GM18498 (cell line): ENCODE measurements around the gene TTC23L.
A peak's percentile ranks its signal among the peaks of the same experiment; 100 is the strongest.
"Not testable (repeated sequence)": the region's sequence is repeated elsewhere in the genome, so short reads cannot be mapped to it uniquely, and the experiment has no call there.

Source experiments
- ATAC-seq: cut with Tn5 transposase; IDR thresholded peaks from one replicate; pipeline ENCODE4 v1.9.1; 2021; ENCODE audit warnings: mild to moderate bottlenecking, moderate library complexity; ENCODE audit not compliant: unreplicated experiment

Gene TTC23L

DNA sequence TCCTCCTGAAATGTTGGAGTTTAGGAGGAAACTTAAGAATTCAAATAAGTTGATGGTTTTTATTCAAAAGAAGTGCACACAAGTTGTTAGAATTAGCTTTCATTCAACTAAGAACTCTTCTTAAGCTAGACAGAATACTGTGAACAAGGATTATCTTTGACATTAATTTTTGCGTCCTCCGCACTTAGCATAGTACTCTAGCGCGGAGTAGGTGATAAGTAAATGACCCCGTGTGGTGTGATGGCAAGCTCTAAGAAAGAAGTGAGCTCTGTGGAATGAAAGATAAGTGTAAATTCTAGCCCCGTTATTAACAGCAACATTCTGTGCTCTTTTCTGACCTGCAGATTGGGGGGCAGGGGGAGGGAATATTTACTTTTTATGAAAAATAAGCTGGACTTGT lies 77.6 kb downstream of the TTC23L start:
- ATAC-seq, result no peak

DNA sequence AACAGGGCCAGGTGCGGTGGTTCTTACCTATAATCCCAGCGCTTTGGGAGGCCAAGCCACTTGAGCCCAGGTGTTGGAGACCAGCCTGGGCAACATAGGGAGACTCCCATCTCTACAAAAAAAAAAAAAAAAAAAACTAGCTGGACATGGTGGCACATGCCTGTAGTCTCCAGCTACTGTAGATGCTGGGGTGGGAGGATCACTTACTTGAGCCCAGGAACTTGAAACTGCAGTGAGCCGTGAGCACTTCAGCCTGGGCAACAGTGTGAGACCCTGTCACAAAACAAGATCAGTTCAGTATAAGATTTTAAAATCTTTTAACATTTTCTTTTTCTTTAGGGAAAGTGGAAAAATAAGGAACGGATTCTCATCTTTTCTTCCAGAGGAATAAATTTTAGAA lies 79.1 kb downstream of the TTC23L start:
- no peak for ATAC-seq

DNA sequence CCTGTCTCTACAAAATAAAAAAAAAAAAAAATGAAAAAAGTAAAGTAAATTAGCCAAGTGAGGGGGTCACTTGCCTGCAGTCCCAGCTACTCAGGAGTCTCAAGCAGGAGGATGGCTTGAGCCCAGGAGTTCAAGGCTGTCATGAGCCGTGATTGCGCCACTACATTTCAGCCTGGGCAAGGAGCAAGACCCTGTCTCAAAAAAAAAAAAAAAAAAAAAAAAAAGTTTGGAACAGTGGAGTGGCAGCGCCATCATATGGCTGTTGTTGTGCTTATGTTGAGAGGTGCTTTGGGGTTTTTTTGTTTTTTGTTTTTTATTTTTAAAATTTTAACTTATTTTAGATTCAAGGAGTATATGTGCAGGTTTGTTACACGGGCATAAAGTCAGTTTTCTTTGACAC lies 80.1 kb downstream of the TTC23L start:
- no peak for ATAC-seq

DNA sequence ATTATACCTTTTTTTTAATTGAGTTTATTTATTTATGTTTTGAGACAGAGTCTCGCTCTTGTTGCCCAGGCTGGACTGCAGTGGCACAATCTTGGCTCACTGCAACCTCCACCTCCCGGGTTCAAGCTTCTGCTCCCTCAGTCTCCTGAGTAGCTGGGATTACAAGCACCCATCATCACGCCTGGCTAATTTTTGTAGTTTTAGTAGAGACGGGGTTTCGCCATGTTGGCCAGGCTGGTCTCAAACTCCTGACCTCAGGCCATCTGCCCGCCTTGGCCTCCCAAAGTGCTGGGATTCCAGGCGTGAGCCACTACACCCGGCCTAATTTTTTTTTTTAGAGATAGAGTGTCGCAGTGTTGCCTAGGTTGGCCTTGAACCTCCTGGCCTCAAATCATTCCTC lies 84.3 kb downstream of the TTC23L start:
- not testable (repeated sequence) for ATAC-seq

DNA sequence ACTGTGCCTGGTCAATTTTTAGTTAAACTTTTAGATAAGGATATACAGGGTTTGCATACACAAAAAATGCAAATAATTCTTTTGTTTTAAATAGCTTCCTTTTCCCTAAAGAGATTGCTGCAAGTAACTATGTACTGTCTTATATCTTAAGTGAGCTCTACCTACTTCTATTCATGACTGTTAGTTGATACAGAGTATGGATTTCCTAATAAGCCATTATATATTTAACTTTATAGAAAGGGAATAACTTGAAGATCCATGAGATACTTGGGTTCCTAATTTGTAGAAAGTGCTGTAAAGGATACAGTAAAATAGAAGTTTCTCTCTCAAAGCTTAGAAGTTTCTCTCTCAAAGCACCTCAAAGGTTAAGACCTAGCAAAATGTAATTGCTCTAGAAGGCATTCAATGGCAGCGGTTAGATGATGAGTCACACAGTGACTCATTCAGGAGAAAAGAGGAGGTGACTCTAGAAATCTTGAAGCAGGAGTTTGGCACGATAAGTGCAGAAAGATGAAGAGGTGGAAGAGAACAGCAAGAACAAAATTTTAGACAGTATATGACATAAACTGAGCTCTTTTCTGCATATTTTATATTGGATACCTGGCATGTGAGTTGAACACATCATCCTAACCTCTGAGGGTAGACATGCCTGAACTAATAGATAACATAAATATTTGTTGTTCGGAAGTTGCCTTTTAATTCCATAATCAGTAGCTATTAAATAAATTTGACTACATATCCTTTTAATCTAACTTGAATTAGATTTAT lies 84.9 kb downstream of the TTC23L start:
- ATAC-seq, result peak; percentile 48

DNA sequence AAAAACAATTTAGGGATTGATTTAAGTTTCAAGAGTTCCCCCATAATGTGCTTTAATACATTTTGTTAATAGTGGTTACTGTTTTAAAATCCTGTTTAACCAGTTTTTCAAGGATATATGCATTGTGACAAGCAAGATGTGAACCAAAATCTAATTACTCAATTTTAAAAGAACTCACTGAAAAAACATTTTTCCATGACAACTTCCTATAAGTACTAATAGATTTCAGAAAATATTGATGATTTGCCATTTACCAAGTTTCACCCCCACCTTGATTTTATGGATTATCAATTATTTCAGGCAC lies 85.5 kb downstream of the TTC23L start:
- ATAC-seq, result no peak

DNA sequence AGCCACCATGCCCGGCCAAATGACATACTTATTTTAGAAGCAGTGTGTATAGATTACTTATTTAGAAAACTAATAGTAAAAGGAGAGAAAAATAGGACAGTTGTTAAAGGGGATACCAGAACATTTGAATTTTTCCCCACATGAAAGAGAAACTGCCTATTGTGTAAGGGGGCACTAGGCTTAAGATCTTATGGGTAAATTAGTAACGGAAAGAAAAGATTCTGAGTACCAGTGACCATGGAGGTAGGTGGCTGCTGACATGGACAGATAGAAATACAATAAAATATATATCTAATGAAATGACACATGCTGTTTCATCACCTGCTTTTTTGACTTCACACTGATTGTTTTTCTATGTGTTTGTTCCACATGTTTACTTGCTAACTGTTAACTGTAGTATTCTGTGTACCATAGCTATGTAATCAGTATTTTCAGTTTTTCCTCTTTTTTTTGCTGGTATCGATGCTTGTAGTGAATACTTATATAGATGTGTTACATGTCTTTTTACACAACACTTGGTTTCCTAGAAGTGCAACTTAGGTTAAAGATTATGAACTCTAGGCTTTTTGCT lies 87.4 kb downstream of the TTC23L start:
- ATAC-seq, result no peak

DNA sequence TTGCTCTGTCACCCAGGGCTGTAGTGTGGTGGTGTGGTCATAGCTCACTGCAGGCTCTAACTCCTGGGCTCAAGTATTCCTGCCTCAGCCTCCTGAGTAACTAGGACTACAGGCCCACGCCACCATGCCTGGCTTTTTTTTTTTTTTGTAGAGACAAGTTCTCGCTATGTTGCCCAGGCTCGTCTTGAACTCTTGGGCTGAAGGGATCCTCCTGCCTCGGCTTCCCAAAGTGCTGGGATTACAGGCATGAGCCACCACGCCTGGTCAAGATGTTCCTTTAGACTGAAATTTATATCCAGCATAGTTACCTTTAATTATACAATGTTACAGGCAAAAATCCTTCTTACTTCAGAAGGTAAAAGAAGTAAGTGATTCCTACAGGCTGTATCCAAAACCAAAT lies 88.8 kb downstream of the TTC23L start:
- no peak for ATAC-seq

DNA sequence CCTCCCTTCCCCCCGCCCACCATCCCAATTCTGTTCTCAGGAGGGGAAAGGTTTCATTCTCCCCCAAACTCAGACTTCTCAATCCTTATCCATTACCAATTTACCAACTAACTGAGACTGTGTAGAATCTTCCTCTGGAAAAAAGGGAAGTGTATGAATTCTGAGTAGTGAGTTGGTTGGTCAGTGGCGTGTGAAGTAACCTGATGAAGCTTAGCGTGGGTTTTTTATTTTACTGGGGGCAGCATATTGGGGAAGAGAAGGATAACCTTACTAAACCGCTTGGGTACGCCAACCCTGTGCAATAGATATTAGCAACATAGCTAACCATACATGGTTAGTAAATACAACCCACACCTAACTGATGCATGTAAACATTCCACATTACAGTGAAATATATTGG lies 89.3 kb downstream of the TTC23L start:
- no peak for ATAC-seq

DNA sequence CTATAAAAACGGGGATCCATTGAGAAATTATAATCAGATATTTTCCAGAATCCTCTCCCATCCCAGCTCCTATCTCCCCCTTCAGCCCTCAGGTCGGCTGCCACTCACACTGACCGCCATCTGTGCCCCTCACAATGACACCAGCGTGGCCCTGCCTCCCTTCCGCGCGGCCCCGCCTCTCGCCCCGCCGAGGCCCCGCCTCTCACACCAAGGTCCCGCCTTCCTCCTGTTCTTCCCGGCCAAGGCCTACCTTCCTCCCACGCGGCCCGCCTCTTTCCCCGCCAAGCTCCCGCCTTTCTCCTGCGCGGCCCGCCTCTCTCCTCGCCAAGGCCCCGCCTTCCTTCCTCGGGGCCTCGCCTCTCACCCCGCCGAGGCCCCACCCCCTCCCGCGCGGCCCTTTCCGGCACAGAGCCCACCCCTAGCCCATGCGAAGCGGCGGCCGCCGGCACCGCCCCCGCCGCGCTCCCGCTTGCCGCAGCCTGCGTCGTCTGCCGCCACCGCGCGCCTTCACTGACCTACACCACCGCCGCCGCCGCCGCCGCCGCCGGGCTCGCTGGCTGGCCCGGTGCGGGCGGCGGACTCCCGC lies 90.3 kb downstream of the TTC23L start, which contains the start of gene DNAJC21:
Gene DNAJC21, plus strand, starts transcription at position 426 of the 586 bp plus-strand sequence. CDS start 261 bp downstream, outside the sequence.
- ATAC-seq, result peak; percentile 90

DNA sequence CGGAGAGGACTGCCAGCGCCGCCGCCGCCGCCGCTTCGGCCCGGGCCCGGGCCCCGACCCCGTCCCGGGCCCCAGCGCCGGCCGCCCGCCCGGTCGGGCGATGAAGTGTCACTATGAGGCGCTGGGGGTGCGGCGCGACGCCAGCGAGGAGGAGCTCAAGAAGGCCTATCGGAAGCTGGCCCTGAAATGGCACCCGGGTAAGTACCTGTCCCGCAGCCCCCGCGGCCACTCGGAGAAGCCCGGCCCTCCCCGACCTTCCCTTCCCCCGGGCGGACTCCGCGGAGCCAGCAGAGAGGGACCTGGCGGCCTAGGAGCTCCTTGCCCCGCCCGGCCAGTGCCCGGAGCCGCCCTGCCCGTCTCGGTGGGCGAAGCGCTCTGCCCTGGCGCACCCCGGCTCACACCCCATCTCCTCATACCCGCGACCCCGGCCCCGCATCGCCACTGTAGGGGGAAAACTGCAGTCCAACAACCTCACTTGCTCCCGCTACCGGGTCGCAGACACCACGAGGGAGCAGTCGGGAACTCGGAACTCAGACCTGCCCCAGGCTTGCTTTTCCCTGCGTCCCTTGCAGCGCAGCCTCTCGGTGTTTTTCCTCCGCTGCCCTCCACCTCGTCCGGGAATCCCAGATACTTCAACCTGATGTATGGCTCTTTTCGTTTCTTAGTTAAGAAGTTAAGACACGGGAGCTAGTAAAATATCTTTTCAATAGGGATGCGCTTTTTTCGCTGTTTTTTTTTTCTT lies 90.9 kb downstream of the TTC23L start:
- ATAC-seq, result peak; percentile 83

DNA sequence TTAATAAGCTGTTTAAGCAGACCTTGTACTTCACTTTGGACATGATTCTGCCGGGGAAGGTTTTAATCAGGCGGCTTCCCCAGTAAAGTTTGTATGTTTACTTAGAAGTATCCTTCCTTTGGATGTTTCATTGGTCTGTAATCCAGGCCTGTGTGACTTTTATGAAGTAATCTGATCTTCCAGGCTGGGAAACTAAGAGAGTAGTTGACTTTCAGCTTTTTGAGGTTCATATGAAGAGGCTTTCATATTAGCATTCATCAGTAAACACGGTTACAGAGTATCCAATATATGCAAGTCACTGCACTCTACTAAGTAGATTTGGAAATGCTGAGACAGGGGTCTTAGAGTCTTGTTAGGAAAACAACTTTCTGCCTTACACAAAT lies 91.5 kb downstream of the TTC23L start:
- no peak for ATAC-seq

DNA sequence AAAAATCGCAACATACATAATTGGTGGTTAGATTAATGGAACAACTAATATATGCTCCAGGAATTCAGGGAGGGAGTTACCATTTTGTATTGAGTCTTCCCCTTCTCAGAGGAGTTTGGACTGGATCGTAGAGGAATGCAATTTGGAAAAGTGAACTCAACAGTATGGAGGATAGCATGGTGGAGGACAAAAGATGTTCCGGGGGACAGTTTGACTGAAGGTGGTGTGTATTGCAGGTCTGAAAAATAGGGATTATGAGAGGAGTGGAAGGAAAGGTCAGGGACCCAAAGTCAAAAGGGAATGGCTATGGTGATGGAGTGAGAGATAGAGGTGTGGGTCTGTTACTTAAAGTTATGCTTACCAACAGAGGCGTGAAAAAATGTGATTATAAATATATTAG lies 91.9 kb downstream of the TTC23L start:
- ATAC-seq, result no peak

DNA sequence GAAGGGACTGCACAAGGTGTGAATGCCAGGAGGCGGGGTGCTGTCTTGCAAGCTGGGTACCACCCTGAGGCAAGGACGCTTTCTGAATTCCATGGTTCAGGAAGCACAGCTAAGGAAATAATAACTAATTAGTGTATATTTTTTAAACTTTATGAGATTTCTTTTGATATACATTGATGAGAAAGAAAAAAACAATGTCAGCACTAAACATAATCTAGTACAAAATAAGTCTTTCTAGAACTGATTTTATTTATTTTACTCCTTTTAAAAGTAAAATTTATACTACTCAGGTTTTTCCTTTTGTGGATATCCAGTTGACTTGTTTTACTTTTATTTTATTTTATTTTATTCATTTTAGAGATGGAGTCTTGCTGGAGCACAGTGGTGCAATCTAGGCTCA lies 94.0 kb downstream of the TTC23L start:
- ATAC-seq, result no peak

DNA sequence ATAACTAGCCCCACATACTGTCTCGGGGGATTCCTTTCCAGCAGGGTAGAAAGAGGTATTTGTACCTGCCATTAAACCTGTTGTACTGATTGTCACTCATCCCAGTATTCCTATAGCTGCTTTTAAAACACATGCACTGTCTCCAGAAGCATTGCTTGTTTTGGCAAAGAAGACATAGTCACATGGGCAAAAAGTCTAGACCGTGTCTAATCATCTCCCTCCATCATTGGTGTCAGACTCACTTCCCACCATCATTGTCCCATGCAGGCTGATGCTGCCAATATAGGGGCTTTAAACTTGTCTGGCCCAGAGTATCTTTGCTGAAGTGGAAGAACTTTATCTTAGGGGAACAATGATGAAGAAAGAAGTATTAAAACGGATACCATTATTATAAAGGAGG lies 103.0 kb downstream of the TTC23L start:
- ATAC-seq, result no peak

DNA sequence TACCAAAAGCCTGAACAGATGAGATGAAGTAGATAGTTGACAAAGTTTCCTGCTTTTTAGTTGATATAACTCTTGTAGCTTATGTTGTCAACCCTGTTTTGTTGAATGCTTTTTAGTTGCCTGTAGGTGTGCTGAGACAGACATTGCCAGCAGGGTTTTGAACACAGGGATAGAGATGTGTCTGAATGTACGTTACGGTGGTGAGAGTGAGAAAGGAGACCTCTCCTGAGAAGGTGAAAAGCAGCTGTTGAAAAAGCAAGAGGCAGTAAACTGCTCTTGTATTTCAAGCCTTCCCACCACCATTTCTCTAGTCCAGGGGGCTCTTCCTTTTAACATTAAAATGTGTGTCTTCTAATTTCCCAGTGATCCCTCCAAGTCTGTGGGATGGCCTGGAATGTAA lies 105.1 kb downstream of the TTC23L start:
- ATAC-seq, result no peak

DNA sequence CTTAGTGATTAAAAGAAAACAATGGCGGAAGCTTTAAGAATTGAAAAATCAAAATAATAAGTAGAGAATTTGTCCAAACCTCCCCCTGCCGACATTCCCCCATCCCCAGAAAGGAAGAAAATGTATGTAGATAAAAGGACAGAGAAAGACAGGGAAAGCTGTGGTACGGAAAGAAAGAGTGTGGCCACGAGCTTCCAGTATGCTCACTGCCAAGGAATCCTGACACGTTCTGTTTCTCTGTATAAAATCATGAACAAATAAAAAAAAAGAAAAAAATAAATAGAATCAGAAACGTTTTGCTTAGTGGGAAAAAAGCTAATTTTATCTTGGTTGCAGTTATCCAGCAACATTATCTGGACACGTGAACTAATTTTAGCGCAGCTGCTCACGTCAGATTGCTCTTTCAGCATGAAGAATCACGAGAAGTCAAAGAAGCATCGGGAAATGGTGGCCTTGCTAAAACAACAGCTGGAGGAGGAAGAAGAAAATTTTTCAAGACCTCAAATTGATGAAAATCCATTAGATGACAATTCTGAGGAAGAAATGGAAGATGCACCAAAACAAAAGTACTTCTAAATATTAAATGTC lies 105.6 kb downstream of the TTC23L start:
- no peak for ATAC-seq
